SK-N-SH (cell line): Measurements from ENCODE around the gene SNAPC5. TPM values are rescaled to one million over a fixed set of nuclear protein-coding genes. Genes with fewer than 3 reads are reported as not detected.

Experiments used
- CTCF ChIA-PET: fragments of 300-600, 350-600 bp; formaldehyde crosslinking; extraction: SDS; loops from one replicate; lab custom pipeline; 2021; lab: Yijun Ruan, JAX
- POLR2A ChIA-PET: fragments of 350-600 bp; sonication (Branson Sonifier 250); formaldehyde crosslinking; extraction: SDS; loops from one replicate; lab custom pipeline; 2020; ENCODE audit warnings: antibody characterized with exemption, inconsistent platforms; lab: Yijun Ruan, JAX
- DNase-seq: peaks from one replicate; pipeline ENCODE4 v3.0.0; 2012
- H2AFZ ChIP-seq: fragments of 200-600 bp; sonication (generic); 2 replicates; pipeline ENCODE4 v1.8.1; 2016; ENCODE audit warnings: antibody characterized with exemption, mild to moderate bottlenecking, low read depth
- H3F3A ChIP-seq: fragments of 200-600 bp; sonication (generic); replicated peaks from 2 replicates; pipeline ENCODE3; 2016; ENCODE audit warnings: antibody characterized with exemption, mild to moderate bottlenecking; ENCODE audit not compliant: insufficient read depth
- H3K27ac ChIP-seq, 2 experiments: fragments of 200-500 bp in 1 of 2; fragments of 200-600 bp in 1 of 2; sonication (Bioruptor generic) in 1 of 2; sonication (generic), shearing (Covaris generic) in 1 of 2; 2 replicates each; pipeline versions ENCODE4 v1.5.1 to v1.6.1; 2014 to 2016; ENCODE audit warnings: low read depth in 2 of 2, inconsistent platforms in 1 of 2, low read length in 1 of 2, mild to moderate bottlenecking in 1 of 2, mixed read lengths in 1 of 2
- H3K27me3 ChIP-seq: fragments of 200-600 bp; sonication (generic), shearing (Covaris generic); 2 replicates; pipeline ENCODE4 v1.6.1; 2016; ENCODE audit warnings: mixed run types; ENCODE audit not compliant: insufficient read depth
- H3K36me3 ChIP-seq, 2 experiments: fragments of 200-500 bp in 1 of 2; fragments of 200-600 bp in 1 of 2; sonication (Bioruptor generic) in 1 of 2; sonication (generic) in 1 of 2; replicated peaks in 1 of 2; 2 replicates each; pipeline versions ENCODE3 to v1.5.1; 2014 to 2016; ENCODE audit warnings: low read length in 1 of 2, mild to moderate bottlenecking in 1 of 2; ENCODE audit not compliant: insufficient read depth in 2 of 2, control insufficient read depth in 1 of 2
- H3K4me1 ChIP-seq, 2 experiments: fragments of 200-500 bp in 1 of 2; fragments of 200-600 bp in 1 of 2; sonication (Bioruptor generic) in 1 of 2; sonication (generic), shearing (Covaris generic) in 1 of 2; 2 replicates each; pipeline versions ENCODE4 v1.5.1 to v1.6.1; 2014 to 2016; ENCODE audit warnings: low read depth in 1 of 2, low read length in 1 of 2, mixed run types in 1 of 2; ENCODE audit not compliant: insufficient read depth in 2 of 2, control insufficient read depth in 1 of 2
- H3K4me2 ChIP-seq: fragments of 200-600 bp; sonication (generic), shearing (Covaris generic); 2 replicates; pipeline ENCODE4 v1.6.1; 2017; ENCODE audit warnings: mixed run types
- H3K4me3 ChIP-seq, 2 experiments: fragments of 200-500 bp in 1 of 2; fragments of 200-600 bp in 1 of 2; sonication (Bioruptor generic) in 1 of 2; sonication (generic), shearing (Covaris generic) in 1 of 2; 2 replicates each; pipeline versions ENCODE4 v1.5.1 to v1.8.1; 2014 to 2016; ENCODE audit warnings: low read depth in 2 of 2, inconsistent platforms in 1 of 2, low read length in 1 of 2, mild to moderate bottlenecking in 1 of 2, mixed read lengths in 1 of 2, moderate library complexity in 1 of 2
- H3K79me2 ChIP-seq: fragments of 200-600 bp; sonication (generic); 2 replicates; pipeline ENCODE4 v1.8.1; 2017; ENCODE audit warnings: mild to moderate bottlenecking; ENCODE audit not compliant: insufficient read depth
- H3K9ac ChIP-seq: fragments of 200-600 bp; sonication (generic); 2 replicates; pipeline ENCODE4 v1.6.1; 2017; ENCODE audit warnings: mixed run types
- H3K9me2 ChIP-seq: fragments of 200-600 bp; sonication (generic); 2 replicates; pipeline ENCODE4 v1.6.1; 2017; ENCODE audit warnings: mixed run types
- H3K9me3 ChIP-seq: fragments of 200-600 bp; sonication (generic); 2 replicates; pipeline ENCODE4 v1.6.1; 2017; ENCODE audit warnings: mixed run types, mild to moderate bottlenecking, moderate library complexity
- H4K20me1 ChIP-seq: fragments of 200-600 bp; sonication (generic); 2 replicates; pipeline ENCODE4 v1.6.1; 2017; ENCODE audit warnings: mild to moderate bottlenecking, mixed run types; ENCODE audit not compliant: insufficient read depth
- CTCF ChIP-seq: fragments of 200-600 bp; sonication (generic); IDR thresholded peaks from 2 replicates; pipeline ENCODE4 v1.6.1; 2017; ENCODE audit warnings: antibody characterized with exemption, mild to moderate bottlenecking, moderate library complexity
- ELF1 ChIP-seq: IDR thresholded peaks from 2 replicates; pipeline ENCODE4 v1.4.0; 2012
- EP300 ChIP-seq, 2 experiments: IDR thresholded peaks; 2 replicates each; pipeline versions ENCODE4 v1.4.0 to v1.6.1; 2012; ENCODE audit warnings: borderline replicate concordance in 1 of 2, low read depth in 1 of 2, low read length in 1 of 2
- FOSL2 ChIP-seq: IDR thresholded peaks from 2 replicates; pipeline ENCODE4 v1.4.0; 2012; ENCODE audit warnings: low read depth, mild to moderate bottlenecking, moderate library complexity, borderline replicate concordance
- FOXM1 ChIP-seq: IDR thresholded peaks from 2 replicates; pipeline ENCODE4 v1.4.0; 2012; ENCODE audit warnings: low read depth, mild to moderate bottlenecking
- IRF3 ChIP-seq: fragments of 150-350 bp; IDR thresholded peaks from 2 replicates; pipeline ENCODE4 v1.6.1; 2016; ENCODE audit warnings: mild to moderate bottlenecking, low read depth, low read length
- JUND ChIP-seq: IDR thresholded peaks from 2 replicates; pipeline ENCODE4 v1.4.0; 2012
- MXI1 ChIP-seq: IDR thresholded peaks from 2 replicates; pipeline ENCODE4 v1.6.1; 2012; ENCODE audit warnings: mild to moderate bottlenecking, low read depth, low read length, improper control_type of control experiment
- PBX3 ChIP-seq: IDR thresholded peaks from 2 replicates; pipeline ENCODE4; 2012
- POLR2AphosphoS5 ChIP-seq: IDR thresholded peaks from 2 replicates; pipeline ENCODE4 v1.6.1; 2012; ENCODE audit warnings: low read depth, low read length
- RFX5 ChIP-seq: IDR thresholded peaks from 2 replicates; pipeline ENCODE4 v1.6.1; 2012; ENCODE audit warnings: mild to moderate bottlenecking, improper control_type of control experiment, low read length
- TAF1 ChIP-seq: IDR thresholded peaks from 2 replicates; pipeline ENCODE4 v1.6.1; 2012; ENCODE audit warnings: low read depth, mild to moderate bottlenecking, low read length, moderate library complexity, borderline replicate concordance
- TEAD4 ChIP-seq: IDR thresholded peaks from 2 replicates; pipeline ENCODE4 v1.4.0; 2012; ENCODE audit warnings: mild to moderate bottlenecking, borderline replicate concordance; ENCODE audit not compliant: insufficient read depth
- YY1 ChIP-seq: IDR thresholded peaks from 2 replicates; pipeline ENCODE4 v1.4.0; 2012; ENCODE audit warnings: low read depth, mild to moderate bottlenecking
- ZBTB33 ChIP-seq: IDR thresholded peaks from 2 replicates; pipeline ENCODE4 v1.4.0; 2012; ENCODE audit warnings: low read depth, borderline replicate concordance
- WGBS: methylation state at CpG from one replicate; pipeline ENCODE4 v1.1.6; 2017; ENCODE audit warnings: low lambda C conversion rate; 5-methylcytosine and 5-hydroxymethylcytosine counted together
- polyA plus RNA-seq, 3 experiments: library from polyadenylated mRNA; depleted of rRNA; stranded (reverse); fragments of >200 nt; gene quantifications; 2 replicates each; pipeline ENCODE4 v1.2.3, GENCODE V29; 2012

The SNAPC5 gene
- polyA plus RNA-seq, 1 of the 3 experiments (the other 2 are of a cell fraction), result 65.0 TPM

- TF ChIP-seq TEAD4, result no peak
- TF ChIP-seq, all 33 proteins: peak for 0
- Histone ChIP-seq H3K27me3 (no peaks in the 10 kb centered on the region), H3K4me1 (no peaks in the 10 kb centered on the region), H3K36me3 (peaks cover 0 to 4% of the 10 kb centered on the region in 2 experiments), H3K4me3 (no peak overlapping the region), H3K4me2 (no peak overlapping the region), H2AFZ (no peak overlapping the region), H4K20me1 (no peaks in the 10 kb centered on the region), H3K9me2 (no peaks in the 10 kb centered on the region), H3K27ac (no peak overlapping the region), H3F3A (no peaks in the 10 kb centered on the region), H3K9me3 (no peaks in the 10 kb centered on the region), H3K9ac (no peak overlapping the region), H3K79me2 (no peaks in the 10 kb centered on the region)
- CTCF ChIA-PET, result no interaction called here
- no peak for DNase-seq
- 94% methylated on average over 6 of the region's 6 CpGs for WGBS
- POLR2A ChIA-PET, result no interaction called here
Observed at GRCh38 chr15:66480267-66480666, 17.3 kb downstream of the SNAPC5 start.

- Histone ChIP-seq H3K27me3 (no peaks in the 10 kb centered on the region), H3K36me3 (peaks cover 0 to 4% of the 10 kb centered on the region in 2 experiments), H2AFZ (no peak overlapping the region), H3K79me2 (no peaks in the 10 kb centered on the region), H3K9me3 (no peaks in the 10 kb centered on the region), H3K9me2 (no peaks in the 10 kb centered on the region), H3K4me3 (no peak overlapping the region), H3F3A (no peaks in the 10 kb centered on the region), H3K4me1 (peaks cover 0 to 9% of the 10 kb centered on the region in 2 experiments; a peak in 1 of 4 replicates), H3K4me2 (no peak overlapping the region), H4K20me1 (no peaks in the 10 kb centered on the region), H3K27ac (no peak overlapping the region), H3K9ac (no peak overlapping the region)
- ChIA-PET CTCF (no interaction called here), POLR2A (no interaction called here)
- TF ChIP-seq IRF3 (no peak), PBX3 (no peak), JUND (no peak), FOXM1 (no peak), POLR2AphosphoS5 (no peak)
- WGBS, result 100% methylated on average over 2 of the region's 2 CpGs
- DNase-seq, result no peak
Observed at GRCh38 chr15:66477011-66477410, 20.6 kb downstream of the SNAPC5 start.

- Histone ChIP-seq H3K79me2 (no peaks in the 10 kb centered on the region), H4K20me1 (no peaks in the 10 kb centered on the region), H3F3A (no peaks in the 10 kb centered on the region)
- TF ChIP-seq CTCF, result no peak
- no peak for TF ChIP-seq POLR2AphosphoS5
- no peak for TF ChIP-seq YY1
- TF ChIP-seq ZBTB33, result no peak
- no peak for TF ChIP-seq TEAD4
- no peak for TF ChIP-seq EP300 (IDR thresholded peaks at IDR 0.05; ENCODE audit: borderline replicate concordance in 1 of 2, low read depth in 1 of 2, low read length in 1 of 2)
- no peak for TF ChIP-seq TAF1
- TF ChIP-seq ELF1, result no peak
- no peak for TF ChIP-seq IRF3
- no peak for TF ChIP-seq RFX5
- TF ChIP-seq MXI1, result no peak
- no peak for TF ChIP-seq JUND
- no peak for TF ChIP-seq FOSL2
Observed at GRCh38 chr15:66476535-66476934, 21.0 kb downstream of the SNAPC5 start.

More at GRCh38 chr15:66476535-66476934, 21.0 kb downstream of the SNAPC5 start:
- Histone ChIP-seq H3K9me2 (no peaks in the 10 kb centered on the region), H3K27me3 (no peaks in the 10 kb centered on the region), H3K4me1 (peaks cover 0 to 9% of the 10 kb centered on the region in 2 experiments; a peak in 1 of 4 replicates), H3K4me2 (no peak overlapping the region), H2AFZ (no peak overlapping the region), H3K27ac (no peak overlapping the region), H3K36me3 (peaks cover 0 to under 1% of the 10 kb centered on the region in 2 experiments), H3K9ac (no peak overlapping the region), H3K4me3 (no peak overlapping the region), H3K9me3 (no peaks in the 10 kb centered on the region)
- ChIA-PET POLR2A (no interaction called here), CTCF (interaction anchor here (1.6 kb wide), 1 partner anchor 29 kb away, joined by 4 read pairs; the partner anchor contains the start of genes RPL4 and ZWILCH)
- 86% methylated on average over 4 of the region's 4 CpGs for WGBS
- DNase-seq, result no peak
